ENCODE data around the gene HAO2. TPM values are rescaled to one million over a fixed set of nuclear protein-coding genes. Genes with fewer than 3 reads are reported as not detected.

Gene HAO2
- not detected for total RNA-seq
- under 1 TPM; 0.27 to 0.56 TPM for polyA plus RNA-seq (ENCODE audit: insufficient read length in 2 of 2)
- long read RNA-seq, donor 1 = 0 reads
- long read RNA-seq, donor 2 = 0 reads
- long read RNA-seq, donor 3 = 0 reads
- long read RNA-seq, donor 4 = 0 reads

DNA sequence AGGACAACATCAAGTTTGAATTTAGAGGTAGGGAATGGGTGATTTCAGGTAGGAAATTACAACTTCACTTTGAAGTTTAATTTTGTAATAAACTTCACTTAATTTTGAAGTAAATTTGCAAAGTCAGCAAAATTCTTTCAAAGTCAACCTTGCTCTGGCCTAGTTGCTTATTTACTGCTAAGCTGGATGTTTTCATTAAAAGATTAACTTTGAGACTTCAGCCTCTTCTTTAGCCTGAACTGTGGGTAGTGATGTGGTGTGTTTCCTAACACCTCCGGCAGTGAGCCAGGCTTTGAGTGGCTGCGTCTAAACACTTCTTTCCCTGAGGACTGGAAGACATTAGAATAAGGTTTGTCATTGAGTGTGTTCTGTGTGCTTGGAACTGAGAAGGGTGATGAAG, at the start of gene HAO2:
TSS of gene HAO2 (plus strand) at position 232 of the 400 bp plus-strand sequence. CDS start 12,301 bp downstream, outside the sequence.
- Histone ChIP-seq H3K27me3 (ENCODE audit: control insufficient read depth, insufficient read depth, low read length) (no peaks in the 10 kb centered on the region), H3K4me3 (ENCODE audit: low read depth, low read length) (no peak within 1 kb of the TSS), H3K9me3 (ENCODE audit: control insufficient read depth, insufficient read depth, low read length) (no peaks in the 10 kb centered on the region), H3K4me1 (ENCODE audit: control insufficient read depth, insufficient read depth, low read length) (no peaks in the 10 kb centered on the region), H3K36me3 (ENCODE audit: control insufficient read depth, insufficient read depth, low read length) (no peaks in the 10 kb centered on the region), H3K27ac (ENCODE audit: low read depth, low read length) (no peak within 1 kb of the TSS)
- WGBS (ENCODE audit: insufficient coverage) = 92% methylated on average over 2 of the region's 2 CpGs
- DNase-seq (ENCODE audit: low read depth in 4 of 6, low spot score in 6 of 6) = no peak

DNA sequence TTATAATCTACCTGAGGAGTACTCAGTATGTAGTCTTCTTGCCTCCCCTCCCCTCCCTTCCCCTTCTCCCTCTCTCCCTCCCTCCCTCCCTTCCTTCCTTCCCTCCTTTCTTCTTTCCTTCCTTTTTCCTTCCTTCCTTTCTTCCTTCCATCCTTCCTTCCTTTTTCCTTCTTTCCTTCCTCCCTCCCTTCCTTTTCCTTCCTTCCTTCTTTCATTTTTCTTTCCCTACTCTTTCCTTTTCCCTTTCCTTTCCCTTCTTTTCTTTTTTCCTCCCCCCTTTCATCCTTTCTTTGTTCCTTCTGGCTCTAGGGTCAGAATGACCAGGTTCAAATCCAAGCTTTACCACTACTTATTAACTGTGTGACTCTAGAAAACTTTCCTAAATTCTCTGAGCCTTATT, 48.5 kb upstream of the HAO2 start:
- H3K4me1 ChIP-seq (ENCODE audit: control insufficient read depth, insufficient read depth, low read length) = no peaks in the 10 kb centered on the region
- H3K4me3 ChIP-seq (ENCODE audit: low read depth, low read length) = no peak overlapping the region
- H3K27ac ChIP-seq (ENCODE audit: low read depth, low read length) = no peak overlapping the region
- no peaks in the 10 kb centered on the region for H3K9me3 ChIP-seq (ENCODE audit: control insufficient read depth, insufficient read depth, low read length)
- no peaks in the 10 kb centered on the region for H3K36me3 ChIP-seq (ENCODE audit: control insufficient read depth, insufficient read depth, low read length)
- DNase-seq (ENCODE audit: low read depth in 4 of 6, low spot score in 6 of 6) = no peak
- H3K27me3 ChIP-seq (ENCODE audit: control insufficient read depth, insufficient read depth, low read length) = no peaks in the 10 kb centered on the region

DNA sequence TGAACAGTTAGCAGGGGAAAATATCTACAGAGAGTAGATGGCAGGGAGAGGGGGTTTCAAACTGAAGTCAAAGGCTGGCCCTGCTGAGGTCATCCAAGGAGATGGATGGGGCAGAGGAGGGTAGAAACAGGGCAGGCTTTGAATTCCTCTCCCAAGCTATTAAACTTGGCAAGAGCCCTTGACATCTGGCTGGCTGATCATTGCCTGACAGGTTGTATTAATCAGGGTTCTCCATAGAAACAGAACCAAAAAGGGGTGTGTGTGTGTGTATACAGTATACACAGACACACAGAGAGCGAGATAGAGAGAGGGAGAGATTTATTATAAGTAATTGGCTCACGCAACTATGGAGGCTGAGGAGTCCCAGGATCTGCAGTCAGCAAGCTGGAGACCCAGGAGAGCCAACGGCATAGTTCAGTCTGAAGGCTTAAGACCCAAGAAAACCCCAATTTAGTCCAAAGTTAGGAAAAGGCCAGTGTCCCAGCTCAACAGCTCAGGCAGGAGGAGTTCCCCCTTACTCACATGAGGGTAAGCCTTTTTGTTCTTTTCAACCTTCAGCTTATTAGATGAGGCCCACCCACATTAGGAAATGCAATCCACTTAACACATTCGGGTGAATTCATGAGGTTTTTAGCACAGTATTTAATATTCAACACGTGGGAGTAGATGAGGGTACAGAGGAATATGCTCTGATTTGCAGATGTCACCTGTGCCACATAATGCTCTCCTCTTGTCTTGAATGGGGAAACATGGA, 46.7 kb upstream of the HAO2 start:
- H3K27me3 ChIP-seq (ENCODE audit: control insufficient read depth, insufficient read depth, low read length) = no peaks in the 10 kb centered on the region
- DNase-seq (ENCODE audit: low read depth in 4 of 6, low spot score in 6 of 6) = peak in 2 of 6 donors; percentile 39 to 52
- H3K4me3 ChIP-seq (ENCODE audit: low read depth, low read length) = no peak overlapping the region
- no peaks in the 10 kb centered on the region for H3K9me3 ChIP-seq (ENCODE audit: control insufficient read depth, insufficient read depth, low read length)
- H3K36me3 ChIP-seq (ENCODE audit: control insufficient read depth, insufficient read depth, low read length) = no peaks in the 10 kb centered on the region
- peaks cover 5% of the 10 kb centered on the region for H3K4me1 ChIP-seq (ENCODE audit: control insufficient read depth, insufficient read depth, low read length)
- no peak overlapping the region for H3K27ac ChIP-seq (ENCODE audit: low read depth, low read length)
- 42% methylated on average over 2 of the region's 5 CpGs for WGBS (ENCODE audit: insufficient coverage)

DNA sequence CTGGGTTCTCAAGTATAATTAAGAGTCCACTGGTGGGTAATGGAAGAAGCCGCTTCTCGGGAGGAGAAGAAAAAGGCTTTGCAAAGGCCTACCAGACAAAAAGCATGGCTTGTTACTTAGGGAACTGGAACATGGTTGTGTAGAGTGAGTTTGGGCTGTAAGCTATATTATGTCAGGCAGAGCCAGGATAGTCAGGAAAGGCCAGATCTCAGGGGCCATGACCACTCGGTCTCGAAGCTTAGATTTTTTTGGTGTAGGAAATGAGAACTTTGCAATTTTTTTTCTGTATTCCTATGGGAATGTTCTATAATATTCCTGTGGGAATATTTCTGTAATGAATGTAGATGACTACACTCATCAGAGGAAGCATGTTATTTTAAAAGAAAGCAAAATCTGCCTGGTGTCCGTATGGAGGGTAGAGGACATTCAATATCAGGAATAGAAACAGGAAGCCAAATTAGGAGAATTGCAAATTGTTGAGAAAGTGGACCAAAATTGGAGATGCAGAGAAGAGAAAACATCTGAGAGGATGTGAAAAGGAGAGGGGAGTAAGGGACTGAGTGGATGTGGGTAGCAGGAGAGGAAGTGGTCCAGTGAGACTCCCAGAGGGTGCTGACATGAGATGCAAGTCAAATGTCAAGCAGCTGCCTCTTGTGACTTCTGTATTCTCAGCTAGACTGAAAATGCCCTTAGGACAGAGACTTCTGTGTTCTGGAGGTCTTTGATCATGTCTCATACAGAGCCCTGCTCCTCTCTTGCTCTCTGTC, 45.2 kb upstream of the HAO2 start:
- no peak overlapping the region for H3K4me3 ChIP-seq (ENCODE audit: low read depth, low read length)
- H3K27ac ChIP-seq (ENCODE audit: low read depth, low read length) = no peak overlapping the region
- H3K27me3 ChIP-seq (ENCODE audit: control insufficient read depth, insufficient read depth, low read length) = no peaks in the 10 kb centered on the region
- WGBS (ENCODE audit: insufficient coverage) = 88% methylated on average over 3 of the region's 5 CpGs
- no peaks in the 10 kb centered on the region for H3K9me3 ChIP-seq (ENCODE audit: control insufficient read depth, insufficient read depth, low read length)
- peaks cover 16% of the 10 kb centered on the region for H3K4me1 ChIP-seq (ENCODE audit: control insufficient read depth, insufficient read depth, low read length)
- no peaks in the 10 kb centered on the region for H3K36me3 ChIP-seq (ENCODE audit: control insufficient read depth, insufficient read depth, low read length)
- DNase-seq (ENCODE audit: low read depth in 4 of 6, low spot score in 6 of 6) = peak in 1 of 6 donors; percentile 4

DNA sequence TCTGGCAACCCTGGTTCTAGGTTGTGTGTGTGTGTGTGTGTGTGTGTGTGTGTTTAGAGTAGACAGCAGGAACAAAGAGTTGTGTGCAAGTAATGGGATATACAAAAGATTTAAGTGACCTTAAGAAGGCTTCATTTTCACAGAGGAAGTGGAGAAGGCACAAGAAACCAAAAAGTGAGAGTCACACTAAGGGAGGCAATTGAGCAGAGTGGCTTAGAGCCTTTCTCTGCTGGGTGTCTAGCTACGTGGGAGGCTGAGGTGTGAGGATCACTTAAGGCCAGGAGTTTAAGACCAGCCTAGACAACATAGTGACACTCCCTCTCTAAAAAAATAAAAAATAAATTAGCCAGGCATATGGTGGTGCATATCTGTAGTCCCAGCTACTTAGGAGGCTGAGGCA, 44.4 kb upstream of the HAO2 start:
- H3K4me1 ChIP-seq (ENCODE audit: control insufficient read depth, insufficient read depth, low read length) = peaks cover 19% of the 10 kb centered on the region
- DNase-seq (ENCODE audit: low read depth in 4 of 6, low spot score in 6 of 6) = no peak
- no peaks in the 10 kb centered on the region for H3K27me3 ChIP-seq (ENCODE audit: control insufficient read depth, insufficient read depth, low read length)
- H3K36me3 ChIP-seq (ENCODE audit: control insufficient read depth, insufficient read depth, low read length) = no peaks in the 10 kb centered on the region
- H3K9me3 ChIP-seq (ENCODE audit: control insufficient read depth, insufficient read depth, low read length) = no peaks in the 10 kb centered on the region
- 100% methylated on average over 1 of the region's 1 CpG for WGBS (ENCODE audit: insufficient coverage)
- H3K4me3 ChIP-seq (ENCODE audit: low read depth, low read length) = no peak overlapping the region
- no peak overlapping the region for H3K27ac ChIP-seq (ENCODE audit: low read depth, low read length)

DNA sequence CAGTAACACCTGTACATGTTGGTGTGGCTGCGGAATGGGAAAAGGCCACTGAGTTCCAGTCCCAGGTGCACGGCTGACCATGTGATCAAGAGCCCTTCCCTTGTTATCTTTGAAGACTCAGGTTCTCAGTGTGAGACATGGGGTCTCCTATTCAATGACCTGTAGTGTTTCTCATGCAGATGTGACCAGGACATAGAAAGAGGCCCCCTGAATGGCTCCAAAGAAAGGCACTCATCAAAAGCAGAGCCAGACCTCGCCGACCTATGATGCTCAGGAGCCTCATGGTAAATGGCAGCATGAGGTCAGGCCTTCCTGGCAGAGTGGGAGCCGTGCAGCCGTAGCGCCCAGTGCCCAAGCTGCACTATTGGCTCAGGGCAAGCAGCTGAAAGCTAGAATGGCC, 42.3 kb upstream of the HAO2 start:
- no peaks in the 10 kb centered on the region for H3K9me3 ChIP-seq (ENCODE audit: control insufficient read depth, insufficient read depth, low read length)
- no peak overlapping the region for H3K27ac ChIP-seq (ENCODE audit: low read depth, low read length)
- H3K36me3 ChIP-seq (ENCODE audit: control insufficient read depth, insufficient read depth, low read length) = no peaks in the 10 kb centered on the region
- no peak for DNase-seq (ENCODE audit: low read depth in 4 of 6, low spot score in 6 of 6)
- 80% methylated on average over 7 of the region's 7 CpGs for WGBS (ENCODE audit: insufficient coverage)
- H3K4me3 ChIP-seq (ENCODE audit: low read depth, low read length) = no peak overlapping the region
- no peaks in the 10 kb centered on the region for H3K27me3 ChIP-seq (ENCODE audit: control insufficient read depth, insufficient read depth, low read length)
- peaks cover 25% of the 10 kb centered on the region for H3K4me1 ChIP-seq (ENCODE audit: control insufficient read depth, insufficient read depth, low read length)

DNA sequence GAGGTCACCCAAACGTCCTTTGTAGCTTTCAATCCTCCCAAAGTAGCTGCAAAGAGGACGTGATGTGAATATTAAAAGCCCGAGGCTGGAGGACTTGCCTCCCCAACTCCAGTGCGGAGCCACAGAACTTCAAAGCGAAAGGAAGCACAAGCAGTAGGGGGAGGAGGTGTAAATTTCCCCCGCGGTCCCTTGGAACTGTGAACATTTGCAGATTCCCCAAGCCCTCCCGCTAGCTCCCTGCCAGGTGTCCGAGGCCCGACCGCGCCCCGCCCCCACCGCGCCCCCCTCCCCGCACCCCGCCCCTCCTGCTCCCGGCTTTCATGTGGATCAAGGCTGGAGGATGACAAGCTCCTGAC, 41.5 kb upstream of the HAO2 start:
- H3K36me3 ChIP-seq (ENCODE audit: control insufficient read depth, insufficient read depth, low read length) = no peaks in the 10 kb centered on the region
- no peaks in the 10 kb centered on the region for H3K9me3 ChIP-seq (ENCODE audit: control insufficient read depth, insufficient read depth, low read length)
- H3K4me3 ChIP-seq (ENCODE audit: low read depth, low read length) = peak overlapping the region; percentile 44
- H3K4me1 ChIP-seq (ENCODE audit: control insufficient read depth, insufficient read depth, low read length) = peaks cover 31% of the 10 kb centered on the region
- H3K27ac ChIP-seq (ENCODE audit: low read depth, low read length) = no peak overlapping the region
- H3K27me3 ChIP-seq (ENCODE audit: control insufficient read depth, insufficient read depth, low read length) = no peaks in the 10 kb centered on the region
- WGBS (ENCODE audit: insufficient coverage) = 0% methylated on average over 4 of the region's 18 CpGs
- peak; percentile 42 to 88 (median 54) for DNase-seq (ENCODE audit: low read depth in 4 of 6, low spot score in 6 of 6)

DNA sequence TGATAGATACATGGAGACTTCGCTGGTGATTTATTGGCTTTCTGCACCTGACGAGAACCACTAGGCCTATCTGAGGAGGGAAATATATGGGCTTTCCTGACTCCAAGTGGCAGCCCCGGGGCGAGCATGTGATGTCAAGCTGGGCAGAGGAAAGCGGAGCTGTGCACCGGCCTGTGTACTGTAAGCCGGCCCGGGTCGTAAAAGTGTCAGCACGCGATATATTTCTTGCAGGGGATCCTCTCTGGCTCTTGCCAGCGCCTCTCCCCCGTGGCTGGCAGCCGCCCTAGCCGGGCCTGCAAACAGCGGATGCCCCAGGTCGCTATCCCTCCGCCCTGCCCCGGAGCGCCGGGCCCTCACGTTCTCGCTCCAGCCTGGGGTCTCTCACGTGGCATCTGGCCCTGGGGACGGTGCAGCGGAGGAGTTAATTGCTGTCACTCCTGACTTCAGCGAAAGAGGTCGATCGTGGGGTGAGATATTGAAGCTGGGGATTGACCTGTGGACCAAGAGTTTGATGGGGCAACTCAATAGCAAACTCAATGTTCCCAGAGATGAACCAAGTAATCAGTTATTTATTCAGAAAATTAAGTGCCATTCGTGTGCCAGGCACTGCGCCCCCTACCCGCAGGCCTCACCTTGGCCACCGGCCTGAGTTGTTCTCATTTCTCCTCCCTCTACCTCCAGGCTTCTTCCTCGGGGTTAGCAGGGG, 41.0 kb upstream of the HAO2 start:
- H3K4me3 ChIP-seq (ENCODE audit: low read depth, low read length) = peak overlapping the region; percentile 44
- WGBS (ENCODE audit: insufficient coverage) = under 1% methylated on average over 26 of the region's 34 CpGs
- peaks cover 31% of the 10 kb centered on the region for H3K4me1 ChIP-seq (ENCODE audit: control insufficient read depth, insufficient read depth, low read length)
- DNase-seq (ENCODE audit: low read depth in 4 of 6, low spot score in 6 of 6) = peak; percentile 35 to 86 (median 58)
- H3K9me3 ChIP-seq (ENCODE audit: control insufficient read depth, insufficient read depth, low read length) = no peaks in the 10 kb centered on the region
- H3K36me3 ChIP-seq (ENCODE audit: control insufficient read depth, insufficient read depth, low read length) = no peaks in the 10 kb centered on the region
- H3K27ac ChIP-seq (ENCODE audit: low read depth, low read length) = peak overlapping the region; percentile 33
- H3K27me3 ChIP-seq (ENCODE audit: control insufficient read depth, insufficient read depth, low read length) = no peaks in the 10 kb centered on the region

DNA sequence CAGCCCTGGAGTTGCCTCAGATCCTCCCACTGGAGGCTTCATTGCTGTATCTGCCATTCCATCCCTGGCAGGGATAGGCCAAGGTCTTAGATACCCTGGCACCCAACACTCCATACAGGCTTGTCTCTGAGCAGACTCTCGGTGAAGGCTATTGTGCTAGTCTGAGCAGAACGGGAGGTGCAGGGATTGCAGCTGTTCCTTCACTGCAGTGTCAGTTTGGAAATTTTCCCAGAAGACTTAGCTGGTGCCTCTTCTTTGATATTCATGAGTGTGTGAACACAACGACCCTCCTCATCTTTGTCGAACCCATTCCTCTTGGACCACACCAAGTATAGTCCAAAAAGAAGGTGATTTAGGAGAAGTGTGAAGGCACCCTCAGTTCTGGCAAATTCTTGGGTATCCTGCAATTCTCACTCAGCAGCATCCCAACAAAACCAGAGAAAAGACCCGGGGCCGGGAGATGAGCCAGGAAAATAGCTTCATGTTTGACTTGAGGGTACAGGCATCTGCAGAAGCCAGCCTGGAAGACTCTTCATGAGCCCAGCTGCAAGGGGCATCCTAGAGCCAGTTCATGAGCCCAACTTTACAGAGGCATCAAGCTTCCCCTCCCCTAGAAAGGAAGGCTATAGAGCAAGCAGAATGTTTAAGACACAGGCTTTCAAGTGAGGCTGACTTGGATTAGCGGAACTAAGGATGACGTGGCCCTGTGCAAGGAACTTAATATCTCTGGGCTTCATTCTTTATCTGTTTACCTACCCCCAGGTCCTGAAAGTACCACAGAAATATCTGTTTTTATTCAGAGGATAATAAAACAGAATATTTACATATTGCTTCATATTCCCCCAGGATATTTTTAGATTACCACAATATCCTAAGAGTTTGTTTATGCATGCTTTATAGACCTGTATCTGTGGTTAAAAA, 38.8 kb upstream of the HAO2 start:
- Histone ChIP-seq H3K4me3 (ENCODE audit: low read depth, low read length) (no peak overlapping the region), H3K27me3 (ENCODE audit: control insufficient read depth, insufficient read depth, low read length) (no peaks in the 10 kb centered on the region), H3K9me3 (ENCODE audit: control insufficient read depth, insufficient read depth, low read length) (no peaks in the 10 kb centered on the region), H3K27ac (ENCODE audit: low read depth, low read length) (no peak overlapping the region), H3K4me1 (ENCODE audit: control insufficient read depth, insufficient read depth, low read length) (peaks cover 31% of the 10 kb centered on the region), H3K36me3 (ENCODE audit: control insufficient read depth, insufficient read depth, low read length) (no peaks in the 10 kb centered on the region)
- peak in 2 of 6 donors; percentile 10 to 49 for DNase-seq (ENCODE audit: low read depth in 4 of 6, low spot score in 6 of 6)
- no CpG with 5 or more reads among the region's 8 CpGs for WGBS (ENCODE audit: insufficient coverage)

Measured in spinal cord (tissue), 10 donors.